ENCODE data around the gene ELP5. TPM values are rescaled to one million over a fixed set of nuclear protein-coding genes. Genes with fewer than 3 reads are reported as not detected.

Gene ELP5
- total and polyA plus RNA-seq, 9 donors = 36.7 to 64.6 (median 40.8) TPM

Other genes with a start within 250 kb of the ELP5 start
Only the 30 nearest of the 35 such genes appear.
- gene SLC16A13, start 216.2 kb upstream of the ELP5 start, total RNA-seq = 0.18 TPM
- 1 to 10 TPM in 7 of 8 donors, under 1 TPM in 1; 0.91 to 2.5 (median 1.2) TPM for gene SLC16A13, start 216.2 kb upstream of the ELP5 start, polyA plus RNA-seq (ENCODE audit: insufficient read depth in 1 of 8, insufficient read length in 8 of 8, low replicate concordance in 1 of 8)
- gene SLC16A11, start 208.1 kb upstream of the ELP5 start, total RNA-seq = 0.04 TPM
- gene SLC16A11, start 208.1 kb upstream of the ELP5 start, polyA plus RNA-seq (ENCODE audit: insufficient read depth in 1 of 8, insufficient read length in 8 of 8, low replicate concordance in 1 of 8) = under 1 TPM in 7 of 8 donors, not detected in 1; 0.10 to 0.37 (median 0.15) TPM
- 1.9 TPM for gene CLEC10A, start 172.0 kb upstream of the ELP5 start, total RNA-seq
- 1 to 10 TPM in 7 of 8 donors, under 1 TPM in 1; 0.96 to 1.9 (median 1.5) TPM for gene CLEC10A, start 172.0 kb upstream of the ELP5 start, polyA plus RNA-seq (ENCODE audit: insufficient read depth in 1 of 8, insufficient read length in 8 of 8, low replicate concordance in 1 of 8)
- 0.04 TPM for gene ASGR2, start 137.4 kb upstream of the ELP5 start, total RNA-seq
- 1 to 10 TPM in 1 of 8 donors, under 1 TPM in 7; 0.30 to 1.1 (median 0.44) TPM for gene ASGR2, start 137.4 kb upstream of the ELP5 start, polyA plus RNA-seq (ENCODE audit: insufficient read depth in 1 of 8, insufficient read length in 8 of 8, low replicate concordance in 1 of 8)
- 1.5 TPM for gene ASGR1, start 72.8 kb upstream of the ELP5 start, total RNA-seq
- gene ASGR1, start 72.8 kb upstream of the ELP5 start, polyA plus RNA-seq (ENCODE audit: insufficient read depth in 1 of 8, insufficient read length in 8 of 8, low replicate concordance in 1 of 8) = 1 to 10 TPM; 1.5 to 3.4 (median 2.3) TPM
- 12.7 TPM for gene DLG4, start 32.4 kb upstream of the ELP5 start, total RNA-seq
- 10 to 100 TPM; 16.7 to 33.9 (median 22.9) TPM for gene DLG4, start 32.4 kb upstream of the ELP5 start, polyA plus RNA-seq (ENCODE audit: insufficient read depth in 1 of 8, insufficient read length in 8 of 8, low replicate concordance in 1 of 8)
- gene ACADVL, start 32.3 kb upstream of the ELP5 start, total RNA-seq = 276 TPM
- 100 to 1,000 TPM; 251 to 312 (median 283) TPM for gene ACADVL, start 32.3 kb upstream of the ELP5 start, polyA plus RNA-seq (ENCODE audit: insufficient read depth in 1 of 8, insufficient read length in 8 of 8, low replicate concordance in 1 of 8)
- gene DVL2, start 17.7 kb upstream of the ELP5 start, total RNA-seq = 34.1 TPM
- 10 to 100 TPM; 31.2 to 43.3 (median 40.0) TPM for gene DVL2, start 17.7 kb upstream of the ELP5 start, polyA plus RNA-seq (ENCODE audit: insufficient read depth in 1 of 8, insufficient read length in 8 of 8, low replicate concordance in 1 of 8)
- 29.1 TPM for gene PHF23, start 12.8 kb upstream of the ELP5 start, total RNA-seq
- 10 to 100 TPM; 32.8 to 47.8 (median 40.0) TPM for gene PHF23, start 12.8 kb upstream of the ELP5 start, polyA plus RNA-seq (ENCODE audit: insufficient read depth in 1 of 8, insufficient read length in 8 of 8, low replicate concordance in 1 of 8)
- gene GABARAP, start 9.8 kb upstream of the ELP5 start, total RNA-seq = 324 TPM
- gene GABARAP, start 9.8 kb upstream of the ELP5 start, polyA plus RNA-seq (ENCODE audit: insufficient read depth in 1 of 8, insufficient read length in 8 of 8, low replicate concordance in 1 of 8) = 100 to 1,000 TPM; 308 to 363 (median 333) TPM
- 43.4 TPM for gene CTDNEP1, start 481 bp upstream of the ELP5 start, total RNA-seq
- gene CTDNEP1, start 481 bp upstream of the ELP5 start, polyA plus RNA-seq (ENCODE audit: insufficient read depth in 1 of 8, insufficient read length in 8 of 8, low replicate concordance in 1 of 8) = 100 to 1,000 TPM; 152 to 181 (median 165) TPM
- 0.71 TPM for gene CLDN7, start 10.3 kb downstream of the ELP5 start, total RNA-seq
- gene CLDN7, start 10.3 kb downstream of the ELP5 start, polyA plus RNA-seq (ENCODE audit: insufficient read depth in 1 of 8, insufficient read length in 8 of 8, low replicate concordance in 1 of 8) = 1 to 10 TPM in 7 of 8 donors, under 1 TPM in 1; 0.28 to 8.8 (median 2.0) TPM
- gene SLC2A4, start 29.5 kb downstream of the ELP5 start, total RNA-seq = 21.3 TPM
- 10 to 100 TPM in 6 of 8 donors, 1 to 10 TPM in 2; 7.1 to 35.3 (median 24.5) TPM for gene SLC2A4, start 29.5 kb downstream of the ELP5 start, polyA plus RNA-seq (ENCODE audit: insufficient read depth in 1 of 8, insufficient read length in 8 of 8, low replicate concordance in 1 of 8)
- gene YBX2, start 42.4 kb downstream of the ELP5 start, total RNA-seq = 0.58 TPM
- 1 to 10 TPM in 6 of 8 donors, under 1 TPM in 2; 0.36 to 2.7 (median 1.4) TPM for gene YBX2, start 42.4 kb downstream of the ELP5 start, polyA plus RNA-seq (ENCODE audit: insufficient read depth in 1 of 8, insufficient read length in 8 of 8, low replicate concordance in 1 of 8)
- 175 TPM for gene EIF5A, start 55.4 kb downstream of the ELP5 start, total RNA-seq
- gene EIF5A, start 55.4 kb downstream of the ELP5 start, polyA plus RNA-seq (ENCODE audit: insufficient read depth in 1 of 8, insufficient read length in 8 of 8, low replicate concordance in 1 of 8) = 100 to 1,000 TPM; 266 to 372 (median 330) TPM
- gene GPS2, start 63.1 kb downstream of the ELP5 start, total RNA-seq = 34.7 TPM
- gene GPS2, start 63.1 kb downstream of the ELP5 start, polyA plus RNA-seq (ENCODE audit: insufficient read depth in 1 of 8, insufficient read length in 8 of 8, low replicate concordance in 1 of 8) = 10 to 100 TPM; 57.5 to 65.9 (median 59.8) TPM
- gene NEURL4, start 77.1 kb downstream of the ELP5 start, total RNA-seq = 17.7 TPM
- gene NEURL4, start 77.1 kb downstream of the ELP5 start, polyA plus RNA-seq (ENCODE audit: insufficient read depth in 1 of 8, insufficient read length in 8 of 8, low replicate concordance in 1 of 8) = 10 to 100 TPM; 13.3 to 21.7 (median 19.2) TPM
- gene ACAP1, start 84.3 kb downstream of the ELP5 start, total RNA-seq = 12.1 TPM
- 10 to 100 TPM in 2 of 8 donors, 1 to 10 TPM in 6; 4.7 to 10.2 (median 7.2) TPM for gene ACAP1, start 84.3 kb downstream of the ELP5 start, polyA plus RNA-seq (ENCODE audit: insufficient read depth in 1 of 8, insufficient read length in 8 of 8, low replicate concordance in 1 of 8)
- gene KCTD11, start 99.9 kb downstream of the ELP5 start, total RNA-seq = 4.7 TPM
- 10 to 100 TPM in 1 of 8 donors, 1 to 10 TPM in 7; 6.8 to 10.5 (median 7.9) TPM for gene KCTD11, start 99.9 kb downstream of the ELP5 start, polyA plus RNA-seq (ENCODE audit: insufficient read depth in 1 of 8, insufficient read length in 8 of 8, low replicate concordance in 1 of 8)
- gene TMEM95, start 102.9 kb downstream of the ELP5 start, total RNA-seq = not detected
- gene TMEM95, start 102.9 kb downstream of the ELP5 start, polyA plus RNA-seq (ENCODE audit: insufficient read depth in 1 of 8, insufficient read length in 8 of 8, low replicate concordance in 1 of 8) = not detected
- gene TNK1, start 128.9 kb downstream of the ELP5 start, total RNA-seq = 0.31 TPM
- gene TNK1, start 128.9 kb downstream of the ELP5 start, polyA plus RNA-seq (ENCODE audit: insufficient read depth in 1 of 8, insufficient read length in 8 of 8, low replicate concordance in 1 of 8) = 1 to 10 TPM in 2 of 8 donors, under 1 TPM in 6; 0.23 to 1.3 (median 0.70) TPM
- gene PLSCR3, start 142.3 kb downstream of the ELP5 start, total RNA-seq = 14.2 TPM
- gene PLSCR3, start 142.3 kb downstream of the ELP5 start, polyA plus RNA-seq (ENCODE audit: insufficient read depth in 1 of 8, insufficient read length in 8 of 8, low replicate concordance in 1 of 8) = 10 to 100 TPM; 24.2 to 38.9 (median 30.0) TPM
- 100 TPM for gene TMEM256, start 151.9 kb downstream of the ELP5 start, total RNA-seq
- 10 to 100 TPM; 45.4 to 70.0 (median 57.7) TPM for gene TMEM256, start 151.9 kb downstream of the ELP5 start, polyA plus RNA-seq (ENCODE audit: insufficient read depth in 1 of 8, insufficient read length in 8 of 8, low replicate concordance in 1 of 8)
- 7.7 TPM for gene NLGN2, start 155.6 kb downstream of the ELP5 start, total RNA-seq
- 10 to 100 TPM; 20.6 to 36.2 (median 27.0) TPM for gene NLGN2, start 155.6 kb downstream of the ELP5 start, polyA plus RNA-seq (ENCODE audit: insufficient read depth in 1 of 8, insufficient read length in 8 of 8, low replicate concordance in 1 of 8)
- not detected for gene SPEM1, start 168.1 kb downstream of the ELP5 start, total RNA-seq
- gene SPEM1, start 168.1 kb downstream of the ELP5 start, polyA plus RNA-seq (ENCODE audit: insufficient read depth in 1 of 8, insufficient read length in 8 of 8, low replicate concordance in 1 of 8) = not detected
- not detected for gene SPEM2, start 173.4 kb downstream of the ELP5 start, total RNA-seq
- gene SPEM2, start 173.4 kb downstream of the ELP5 start, polyA plus RNA-seq (ENCODE audit: insufficient read depth in 1 of 8, insufficient read length in 8 of 8, low replicate concordance in 1 of 8) = not detected
- gene SPEM3, start 176.6 kb downstream of the ELP5 start, total RNA-seq = not detected
- under 1 TPM in 1 of 8 donors, not detected in 7; 0.26 TPM for gene SPEM3, start 176.6 kb downstream of the ELP5 start, polyA plus RNA-seq (ENCODE audit: insufficient read depth in 1 of 8, insufficient read length in 8 of 8, low replicate concordance in 1 of 8)
- gene TMEM102, start 183.2 kb downstream of the ELP5 start, total RNA-seq = 0.93 TPM
- gene TMEM102, start 183.2 kb downstream of the ELP5 start, polyA plus RNA-seq (ENCODE audit: insufficient read depth in 1 of 8, insufficient read length in 8 of 8, low replicate concordance in 1 of 8) = 1 to 10 TPM in 4 of 8 donors, under 1 TPM in 4; 0.72 to 1.7 (median 0.95) TPM
- 1.6 TPM for gene FGF11, start 187.3 kb downstream of the ELP5 start, total RNA-seq
- gene FGF11, start 187.3 kb downstream of the ELP5 start, polyA plus RNA-seq (ENCODE audit: insufficient read depth in 1 of 8, insufficient read length in 8 of 8, low replicate concordance in 1 of 8) = 1 to 10 TPM; 1.0 to 4.8 (median 2.1) TPM
- gene CHRNB1, start 192.8 kb downstream of the ELP5 start, total RNA-seq = 52.8 TPM
- 10 to 100 TPM; 58.0 to 80.8 (median 70.9) TPM for gene CHRNB1, start 192.8 kb downstream of the ELP5 start, polyA plus RNA-seq (ENCODE audit: insufficient read depth in 1 of 8, insufficient read length in 8 of 8, low replicate concordance in 1 of 8)